Fibroblast of the aortic adventitia (primary cell): ENCODE results near the gene PPT2. TPM values are rescaled to one million over a fixed set of nuclear protein-coding genes. Genes with fewer than 3 reads are reported as not detected.
"Not testable (repeated sequence)": the region's sequence is repeated elsewhere in the genome, so short reads cannot be mapped to it uniquely, and the experiment has no call there.

Experiments used
- DNase-seq: peaks from one replicate; pipeline ENCODE4 v3.0.0-alpha.2; 2010; ENCODE audit warnings: low read depth
- H3K4me3 ChIP-seq: 2 replicates; pipeline ENCODE4 v1.5.1; 2011; ENCODE audit warnings: low read depth, mild to moderate bottlenecking, control low read depth, low read length, moderate library complexity
- total RNA-seq: library from RNA; depleted of rRNA; stranded (reverse); fragments of >200 nt; gene quantifications from 2 replicates; pipeline ENCODE4 v1.2.3, GENCODE V29; 2012; ENCODE audit warnings: low replicate concordance
- TF ChIP-seq, protein P1 (sequence below): IDR thresholded peaks from 2 replicates; pipeline ENCODE4 v1.5.1; 2011; ENCODE audit warnings: mild to moderate bottlenecking, low read length, control low read depth, inconsistent platforms; ENCODE audit not compliant: insufficient read depth

PPT2 gene
- total RNA-seq, 1 donor, result 30.2 TPM

DNA sequence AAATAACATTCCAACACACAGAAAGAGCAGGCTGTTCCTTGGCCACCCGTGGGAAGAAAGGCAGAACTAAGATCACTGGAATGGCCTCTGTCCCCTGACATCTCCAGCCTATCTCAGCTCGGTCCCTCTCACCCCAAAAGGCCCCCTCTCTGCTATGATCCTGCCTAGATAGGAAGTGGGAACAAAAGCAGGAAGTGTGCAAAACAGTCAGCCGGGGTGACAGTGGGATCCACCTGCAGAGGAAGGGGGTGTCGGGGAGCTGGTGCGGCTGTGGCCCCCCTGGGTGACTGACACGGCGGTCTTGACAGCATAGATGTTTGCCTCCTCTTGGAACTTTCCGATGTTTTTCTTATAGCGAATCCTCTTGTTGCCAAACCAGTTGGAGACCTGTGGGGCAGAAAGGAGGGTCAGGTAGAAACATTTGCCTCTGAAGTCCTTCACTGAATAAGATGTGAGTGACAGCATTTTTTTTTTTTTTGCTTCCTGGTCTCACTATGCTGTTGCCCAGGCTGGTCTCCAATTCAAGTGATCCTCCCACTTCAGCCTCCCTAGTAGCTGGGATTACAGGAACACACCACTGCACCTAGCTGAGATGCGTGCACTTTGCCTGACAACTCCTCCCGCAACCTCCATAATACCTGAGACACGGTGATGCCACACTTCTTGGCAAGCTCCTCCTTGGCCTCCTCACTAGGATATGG lies 33.2 kb downstream of the PPT2 start:
- TF ChIP-seq, protein P1, sequence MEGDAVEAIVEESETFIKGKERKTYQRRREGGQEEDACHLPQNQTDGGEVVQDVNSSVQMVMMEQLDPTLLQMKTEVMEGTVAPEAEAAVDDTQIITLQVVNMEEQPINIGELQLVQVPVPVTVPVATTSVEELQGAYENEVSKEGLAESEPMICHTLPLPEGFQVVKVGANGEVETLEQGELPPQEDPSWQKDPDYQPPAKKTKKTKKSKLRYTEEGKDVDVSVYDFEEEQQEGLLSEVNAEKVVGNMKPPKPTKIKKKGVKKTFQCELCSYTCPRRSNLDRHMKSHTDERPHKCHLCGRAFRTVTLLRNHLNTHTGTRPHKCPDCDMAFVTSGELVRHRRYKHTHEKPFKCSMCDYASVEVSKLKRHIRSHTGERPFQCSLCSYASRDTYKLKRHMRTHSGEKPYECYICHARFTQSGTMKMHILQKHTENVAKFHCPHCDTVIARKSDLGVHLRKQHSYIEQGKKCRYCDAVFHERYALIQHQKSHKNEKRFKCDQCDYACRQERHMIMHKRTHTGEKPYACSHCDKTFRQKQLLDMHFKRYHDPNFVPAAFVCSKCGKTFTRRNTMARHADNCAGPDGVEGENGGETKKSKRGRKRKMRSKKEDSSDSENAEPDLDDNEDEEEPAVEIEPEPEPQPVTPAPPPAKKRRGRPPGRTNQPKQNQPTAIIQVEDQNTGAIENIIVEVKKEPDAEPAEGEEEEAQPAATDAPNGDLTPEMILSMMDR, result no peak
- no peak for DNase-seq
- no peak overlapping the region for H3K4me3 ChIP-seq

DNA sequence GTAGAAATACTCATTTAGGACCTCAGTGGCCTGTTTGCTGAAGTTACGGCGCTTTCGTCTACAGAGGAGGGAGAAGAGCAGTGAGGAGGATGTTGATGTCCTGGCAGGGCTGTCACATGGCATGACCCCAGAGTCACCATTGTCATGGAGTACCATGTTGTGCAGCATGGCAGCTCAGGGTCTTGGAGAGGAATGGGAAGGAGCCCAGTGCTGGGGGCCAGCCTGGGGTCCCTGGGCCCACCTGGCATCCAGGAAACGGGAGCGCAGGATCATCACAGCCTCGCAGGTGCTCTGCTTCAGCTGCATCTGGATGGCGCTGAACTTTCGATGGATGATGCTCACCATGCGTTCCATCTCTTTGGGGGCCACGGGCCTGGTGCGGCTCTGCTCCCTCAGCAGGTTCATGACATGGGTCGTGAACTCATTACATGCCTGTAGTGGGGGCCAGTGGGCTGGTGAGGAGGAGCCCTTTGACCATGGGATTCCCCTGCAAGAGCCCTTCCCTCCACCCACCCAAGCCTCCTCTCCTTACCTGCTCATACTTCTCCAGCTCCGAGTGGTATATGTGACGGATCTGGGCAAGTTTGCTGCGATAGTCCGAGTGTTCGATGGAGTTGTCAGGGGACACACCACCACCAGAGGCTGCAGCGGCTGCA lies 33.9 kb downstream of the PPT2 start:
- not testable (repeated sequence) for DNase-seq
- peak overlapping the region; percentile 80 for H3K4me3 ChIP-seq

DNA sequence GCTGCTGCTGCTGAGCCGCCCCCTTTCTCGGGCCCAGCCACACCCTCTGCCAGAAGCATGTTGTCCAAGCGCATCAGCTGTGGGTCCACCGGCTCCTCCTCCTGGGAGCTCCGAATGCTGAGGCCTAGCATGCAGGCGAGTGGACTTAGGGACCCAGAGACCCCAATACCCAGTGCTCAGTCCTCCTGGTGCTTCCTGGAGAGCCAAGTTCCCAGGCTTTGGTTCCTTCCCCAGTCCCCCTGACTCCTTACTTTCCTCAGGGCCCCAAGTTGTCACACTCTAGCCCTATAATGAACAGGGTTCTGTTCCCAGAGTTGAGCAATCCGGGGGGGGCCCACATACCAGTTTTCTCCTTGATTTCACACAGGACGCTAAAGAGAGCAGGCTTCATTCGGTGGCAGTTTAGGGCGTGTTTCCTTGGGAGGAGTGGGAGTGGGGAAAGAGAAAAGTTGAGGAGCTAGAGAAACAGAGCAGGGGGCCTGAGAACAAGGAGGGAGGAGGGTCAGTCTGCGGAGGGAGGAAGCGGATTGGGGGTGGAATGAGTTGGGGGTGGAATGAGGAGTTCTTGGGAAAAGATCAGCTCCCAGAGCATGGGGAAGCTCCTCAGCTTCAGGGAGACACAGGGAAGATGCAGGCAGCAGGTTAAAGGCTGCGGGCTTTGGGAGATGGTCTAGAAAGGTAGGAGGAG lies 34.6 kb downstream of the PPT2 start:
- peak overlapping the region; percentile 80 for H3K4me3 ChIP-seq
- TF ChIP-seq, protein P1, result no peak
- DNase-seq, result peak; percentile 19

DNA sequence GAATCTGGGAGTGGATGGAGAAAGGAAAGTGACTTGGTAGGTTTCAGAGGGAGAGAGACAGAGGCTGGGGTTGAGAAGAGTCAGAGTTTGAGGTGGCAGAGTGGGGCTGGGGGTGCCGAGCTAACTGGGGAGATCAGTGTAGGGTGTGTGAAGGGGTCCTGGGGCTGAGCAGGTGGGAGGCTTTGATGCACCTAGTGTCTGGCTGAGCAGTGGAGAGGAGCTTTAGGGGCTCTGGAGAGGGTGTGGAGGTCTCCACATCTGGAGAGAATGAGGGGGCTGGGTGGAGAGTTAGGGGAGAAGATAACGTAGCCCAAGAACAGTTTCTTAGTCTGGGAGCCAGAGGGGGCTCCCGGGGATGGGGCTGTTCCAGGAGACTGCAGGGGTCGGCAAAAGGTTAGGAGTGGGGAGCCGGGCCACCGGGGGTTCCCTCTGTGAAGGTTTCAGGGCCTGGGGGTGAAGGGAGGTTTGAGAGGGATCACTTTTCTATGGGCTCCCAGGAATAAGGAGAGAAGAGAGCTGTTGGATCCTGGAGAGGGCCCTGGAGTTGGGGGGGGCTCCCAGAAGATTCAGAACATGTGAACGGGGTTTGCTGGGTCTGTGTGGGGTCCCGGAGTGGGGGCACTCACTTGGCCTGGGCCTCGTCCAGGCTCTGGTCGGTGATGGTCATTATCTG lies 35.3 kb downstream of the PPT2 start:
- no peak for DNase-seq
- TF ChIP-seq, protein P1, result no peak
- peak overlapping the region; percentile 80 for H3K4me3 ChIP-seq

- H3K4me3 ChIP-seq, result peak overlapping the region; percentile 80
- TF ChIP-seq, protein P1, result no peak
- DNase-seq, result no peak
Measured at GRCh38 chr6:32189742-32190053, 35.8 kb downstream of the PPT2 start.

- TF ChIP-seq, protein P1, result no peak
- peak within 1 kb of the TSS; percentile 80 for H3K4me3 ChIP-seq
- DNase-seq, result peak; percentile 90
Measured at GRCh38 chr6:32190054-32190851, 36.3 kb downstream of the PPT2 start, which contains the start of gene PBX2. Gene PBX2, minus strand, starts transcription at chr6:32190202. Its CDS starts 287 bp downstream, at chr6:32189915.
